DMS53 treated with DMSO at 0.1 percent for 48 hours (cell line): ENCODE results near the gene PDIA6.

ENCODE experiments used
- DNase-seq: peaks from one replicate; lab custom pipeline; 2025; ENCODE audit not compliant: unreplicated experiment; lab: John Stamatoyannopoulos, UW

The PDIA6 gene

DNA sequence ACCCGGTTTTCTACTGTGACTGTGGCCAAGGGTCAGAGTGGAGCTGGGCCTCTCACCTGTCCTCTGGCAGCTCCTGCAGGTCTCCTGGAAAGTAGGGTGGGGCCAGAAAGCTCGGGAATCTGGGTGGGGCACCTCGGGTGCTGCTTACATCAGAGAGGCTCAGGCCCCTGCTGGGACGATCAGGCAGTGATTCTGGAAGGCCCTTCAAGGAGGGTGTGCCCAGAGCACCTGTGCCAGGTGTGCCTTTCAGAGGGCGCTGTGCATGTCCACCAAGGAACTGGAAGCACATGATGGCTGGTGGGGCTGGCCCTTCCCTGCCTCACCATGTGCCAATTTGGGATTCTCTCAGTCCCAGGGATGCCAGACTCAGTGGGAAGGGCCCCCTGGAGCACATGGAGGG is 47.1 kb downstream of the PDIA6 start:
- DNase-seq, result no peak

DNA sequence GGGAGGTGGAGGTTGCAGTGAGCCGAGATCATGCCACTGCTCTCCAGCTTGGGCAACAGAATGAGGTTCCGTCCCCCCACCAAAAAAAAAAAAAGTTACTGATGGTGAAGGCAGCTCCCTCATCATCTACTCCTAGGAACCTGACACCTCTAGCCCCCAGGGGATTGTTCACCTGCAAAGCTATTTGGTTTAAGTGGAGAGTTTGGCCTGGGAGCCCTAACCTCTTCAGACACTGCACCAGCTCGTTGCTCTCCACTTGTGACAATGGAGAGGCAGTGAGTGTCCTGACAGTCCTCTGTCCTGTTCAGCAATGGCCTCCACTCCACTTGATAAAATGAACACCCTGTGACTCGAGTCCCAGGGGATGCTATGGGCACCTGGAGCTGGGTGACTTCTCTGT is 47.7 kb downstream of the PDIA6 start:
- DNase-seq, result no peak

DNA sequence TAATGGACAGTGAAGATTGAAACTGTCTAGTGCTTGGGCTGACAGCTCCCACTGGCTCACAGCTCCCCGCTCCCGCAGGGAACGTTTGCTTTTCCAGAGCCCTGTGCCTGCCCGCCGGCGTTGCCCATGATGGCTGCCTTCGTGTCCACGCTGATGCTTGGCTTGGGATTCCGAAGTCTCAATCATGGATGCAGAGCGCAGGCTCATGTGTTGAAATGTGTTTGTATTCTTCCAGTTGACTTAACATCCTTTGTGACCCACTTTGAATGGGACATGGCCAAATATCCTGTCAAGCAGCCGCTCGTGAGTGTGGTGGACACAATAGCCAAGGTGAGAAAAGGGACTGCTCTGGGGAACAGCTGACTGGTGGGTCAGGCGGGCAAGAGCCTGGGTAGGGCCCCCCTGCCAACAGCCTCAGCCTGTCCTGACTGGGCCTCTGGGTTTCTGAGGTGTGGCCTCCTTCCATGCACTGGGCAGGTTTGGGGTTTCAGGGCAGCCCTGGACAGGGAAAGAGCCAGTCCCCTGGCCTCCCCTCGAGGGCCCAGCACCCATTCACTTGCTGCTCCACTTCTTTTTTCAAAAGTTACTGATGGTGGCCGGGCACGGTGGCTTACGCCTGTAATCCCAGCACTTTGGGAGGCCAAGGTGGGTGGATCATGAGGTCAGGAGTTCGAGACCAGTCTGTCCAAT is 48.3 kb downstream of the PDIA6 start:
- no peak for DNase-seq

DNA sequence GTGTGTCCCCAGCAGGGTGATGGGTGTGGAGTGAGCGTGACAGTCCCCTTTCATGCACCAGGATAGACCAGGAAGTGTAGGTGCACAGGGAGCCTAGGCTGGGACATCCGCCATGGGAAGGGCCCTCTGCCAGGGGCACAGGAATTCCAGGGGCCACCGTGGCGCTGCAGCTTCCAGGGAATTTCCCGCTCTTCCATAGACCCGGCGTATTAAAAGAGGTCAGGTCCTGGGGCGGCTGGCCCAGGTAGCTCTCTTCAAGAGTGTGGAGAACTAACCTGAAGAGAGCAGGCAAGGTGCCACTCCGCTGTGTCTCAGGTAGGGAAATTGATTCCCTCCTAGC is 49.2 kb downstream of the PDIA6 start:
- DNase-seq, result no peak

DNA sequence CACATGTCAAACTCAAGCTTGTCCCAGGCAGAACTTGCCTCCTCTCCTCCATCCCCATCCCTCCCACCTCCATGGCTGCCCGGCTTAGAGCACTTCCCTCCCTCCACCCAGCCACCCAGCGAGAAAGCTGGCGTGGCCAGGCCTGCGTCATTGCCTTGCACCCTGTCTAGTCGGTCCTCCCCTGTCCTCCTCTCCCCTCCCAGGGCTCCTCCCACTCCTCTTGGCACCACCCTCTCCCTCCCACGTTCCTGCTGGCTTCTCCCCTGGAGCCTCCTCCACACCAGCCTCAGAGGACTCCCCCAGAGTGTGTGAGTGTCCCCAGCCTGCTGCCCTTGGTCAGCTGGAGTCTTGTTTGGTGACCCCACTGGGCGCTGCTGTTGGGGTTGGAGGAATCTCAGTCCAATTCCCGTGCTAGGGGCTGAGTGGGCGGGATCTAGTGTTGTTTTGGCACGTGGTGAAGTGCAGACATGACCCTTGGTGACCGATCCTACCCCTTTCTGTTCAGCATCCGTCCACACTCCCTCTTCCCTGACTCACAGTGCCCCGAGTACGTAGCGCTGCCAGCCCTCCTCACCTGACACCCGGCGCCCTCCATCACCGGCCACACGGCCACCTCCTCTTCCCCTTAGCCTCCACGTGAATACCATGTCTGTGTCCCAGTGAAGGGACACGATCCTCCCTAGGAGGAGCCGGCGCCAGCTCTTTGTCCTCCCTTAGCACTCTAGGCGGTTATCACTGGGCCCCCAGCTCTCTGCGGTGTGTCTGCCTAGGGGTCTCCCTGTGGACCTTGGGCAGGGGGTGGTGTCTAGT is 49.7 kb downstream of the PDIA6 start:
- no peak for DNase-seq

DNA sequence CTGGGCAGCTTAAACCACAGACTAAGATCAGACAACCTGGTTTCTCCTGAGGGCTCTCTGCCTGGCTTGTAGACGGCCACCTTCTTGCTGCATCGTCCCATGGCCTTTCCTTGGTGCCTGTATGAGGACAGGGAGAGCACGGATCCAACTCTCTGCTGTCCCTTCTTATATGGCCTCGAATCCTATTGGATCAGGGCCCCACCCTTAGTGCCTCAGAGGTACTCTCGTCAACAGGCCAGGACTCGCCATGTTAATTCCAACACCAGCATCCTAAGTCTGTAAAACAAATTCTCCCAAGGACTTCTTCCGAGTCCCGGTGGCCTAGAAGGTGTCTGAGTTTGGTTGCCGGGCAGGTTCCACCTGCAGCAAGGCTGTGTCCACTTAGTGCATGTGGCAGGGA is 51.0 kb downstream of the PDIA6 start:
- no peak for DNase-seq

DNA sequence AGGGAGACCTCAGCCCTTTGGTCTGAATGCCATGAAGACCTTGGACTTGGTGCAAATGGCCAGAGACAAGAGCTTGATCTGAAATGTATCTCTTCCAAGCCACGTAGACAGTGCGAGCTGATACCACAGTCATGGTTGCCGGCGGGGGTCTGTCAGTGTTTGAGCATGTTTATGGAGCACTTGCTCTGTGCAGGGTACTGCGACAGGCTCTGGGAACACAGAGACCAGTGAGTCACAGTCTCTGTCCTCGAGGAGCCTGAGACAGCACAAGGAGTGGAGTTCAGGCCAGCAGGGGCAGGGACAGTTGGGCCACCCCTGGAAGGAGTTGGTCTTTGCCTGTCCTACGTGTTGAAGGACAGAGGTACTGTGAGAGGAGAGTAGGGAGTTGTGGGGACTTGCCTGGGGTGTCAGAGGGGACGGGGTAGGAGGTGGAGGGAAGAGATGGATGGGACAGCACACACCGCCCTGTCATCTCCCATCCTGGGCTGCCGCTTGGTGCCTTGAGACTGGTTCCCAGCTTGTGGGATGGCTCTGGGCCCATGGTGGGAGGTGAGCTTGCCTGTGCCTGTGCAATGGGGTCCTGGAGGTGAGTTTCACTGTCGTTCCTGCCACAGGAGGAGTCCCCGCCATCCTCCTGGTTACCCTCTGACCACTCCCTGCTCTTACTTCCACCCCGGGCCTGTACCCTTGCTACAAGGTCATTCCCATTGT is 51.6 kb downstream of the PDIA6 start:
- no peak for DNase-seq

DNA sequence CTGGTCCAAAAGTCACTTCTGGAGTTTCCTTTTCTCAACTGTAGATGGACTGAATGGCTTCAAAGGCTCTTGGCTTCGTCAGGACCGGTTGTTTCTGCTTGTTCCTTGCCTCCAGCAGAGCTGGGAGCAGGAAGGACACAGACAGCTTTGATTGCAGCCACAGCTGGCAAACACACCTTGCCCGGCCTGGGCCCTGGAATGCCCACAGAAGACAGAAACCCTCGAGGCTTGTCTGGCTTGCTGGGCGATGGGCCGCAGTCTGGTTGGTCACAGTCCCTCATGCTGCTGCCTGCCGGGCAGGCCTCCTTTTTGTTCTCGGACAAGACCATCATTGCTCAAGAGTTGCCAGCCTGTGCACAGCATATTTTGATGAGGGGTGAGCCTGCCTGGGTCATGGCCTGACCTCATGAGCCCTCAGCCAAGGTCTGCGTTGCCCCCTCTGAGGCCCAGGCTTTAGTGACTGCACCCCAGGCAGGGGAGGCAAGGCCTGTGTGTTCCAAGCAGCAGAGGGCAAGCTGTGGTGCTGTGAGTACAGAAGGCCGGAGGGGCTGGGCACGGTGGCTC is 53.4 kb downstream of the PDIA6 start:
- no peak for DNase-seq

DNA sequence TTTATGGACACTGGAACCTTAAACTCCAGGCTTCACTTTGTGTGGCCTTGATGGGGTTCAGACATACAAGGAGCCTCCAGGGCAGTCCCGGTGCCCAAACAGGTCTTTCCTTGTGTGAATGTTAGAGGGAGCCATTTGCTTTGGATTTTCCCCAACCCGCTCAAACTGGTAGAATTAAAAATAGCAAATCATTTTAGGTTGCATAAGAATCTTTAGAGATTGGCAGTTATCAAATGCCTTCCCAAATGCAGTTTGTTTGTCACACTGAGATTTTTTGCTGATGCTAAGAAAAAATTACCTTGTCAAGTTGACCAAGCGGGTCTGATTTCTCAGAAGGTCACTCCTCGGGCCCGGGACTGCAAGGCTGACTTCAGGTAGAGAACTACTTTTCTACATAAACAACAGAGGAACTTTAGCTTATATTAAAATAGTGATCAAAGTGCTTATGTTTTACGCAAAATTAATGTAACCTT is 54.7 kb downstream of the PDIA6 start:
- no peak for DNase-seq

DNA sequence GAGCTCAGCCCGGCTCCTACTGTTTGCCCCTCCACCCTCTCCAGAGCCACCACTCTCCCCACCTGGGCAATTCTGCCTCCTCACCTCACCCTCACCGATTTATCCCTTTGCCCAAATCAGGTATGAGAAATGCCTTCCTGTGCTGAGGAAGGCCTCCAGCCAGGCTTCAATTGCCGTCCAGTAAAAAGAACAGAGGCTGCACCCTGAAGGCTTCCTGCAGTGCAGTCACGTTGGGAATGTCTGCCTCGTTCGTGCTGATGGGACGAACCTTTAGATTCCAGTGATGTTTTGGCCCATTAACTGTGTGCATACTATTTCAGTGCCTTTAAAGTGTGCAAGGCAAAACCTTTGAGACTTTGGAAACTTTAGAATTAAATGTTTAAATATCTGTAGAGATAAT is 57.0 kb downstream of the PDIA6 start:
- DNase-seq, result no peak

DNA sequence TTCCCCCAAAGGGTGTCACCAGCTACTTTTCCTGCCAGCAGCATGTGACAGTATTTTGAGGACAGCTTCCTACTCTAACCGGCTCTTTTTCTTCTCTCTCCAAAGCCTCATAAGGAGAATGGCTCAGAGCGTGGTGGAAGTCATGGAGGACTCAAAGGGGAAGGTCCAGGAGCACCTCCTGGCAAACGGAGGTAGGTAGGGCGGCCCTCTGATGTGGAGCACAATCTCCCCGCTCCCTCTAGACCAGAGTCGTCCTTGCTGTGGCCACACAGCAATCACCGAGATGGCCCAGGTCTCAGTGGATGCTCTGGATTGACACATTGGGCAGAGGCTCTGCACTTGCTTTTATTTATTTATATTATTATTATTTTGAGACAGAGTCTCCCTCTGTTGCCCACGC is 58.7 kb downstream of the PDIA6 start:
- no peak for DNase-seq

DNA sequence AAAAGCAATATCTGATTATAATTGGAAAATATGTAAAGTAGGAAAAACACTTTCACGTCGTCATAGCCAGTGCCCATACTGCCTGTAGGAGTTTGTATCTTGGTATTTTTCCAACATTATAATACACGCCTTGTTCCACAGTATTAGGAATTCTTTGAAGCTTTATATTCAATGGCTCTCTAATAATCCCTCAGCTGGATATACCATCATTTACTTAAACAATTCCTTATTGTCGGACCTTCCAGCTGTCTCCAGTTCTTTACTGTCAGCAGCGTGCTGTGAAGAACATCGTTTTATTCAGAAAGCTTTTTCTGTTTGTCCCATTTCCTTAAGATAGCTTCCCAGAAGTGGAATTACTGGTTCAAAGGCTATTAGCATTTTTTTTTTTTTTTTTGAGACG is 59.4 kb downstream of the PDIA6 start:
- DNase-seq, result no peak

DNA sequence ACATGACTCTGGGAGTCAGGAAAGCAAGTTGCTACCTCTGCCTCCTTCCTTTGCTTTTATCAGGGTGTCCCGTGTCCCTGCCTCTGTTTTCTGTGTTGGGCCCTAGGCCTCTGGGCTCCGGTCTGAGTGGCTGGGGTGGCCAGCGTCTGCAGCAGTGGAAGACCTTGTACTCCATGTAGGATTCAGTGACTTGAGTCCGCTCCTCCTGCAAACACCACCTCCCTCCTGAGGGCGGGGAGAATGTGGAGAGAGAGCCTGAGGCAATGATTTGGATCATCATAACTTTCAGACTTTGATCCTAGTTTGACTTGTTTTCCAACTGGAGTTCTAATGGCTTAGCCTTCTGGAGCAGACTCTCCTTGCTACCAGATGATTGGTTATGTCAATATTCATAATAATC is 60.3 kb downstream of the PDIA6 start:
- DNase-seq, result no peak

DNA sequence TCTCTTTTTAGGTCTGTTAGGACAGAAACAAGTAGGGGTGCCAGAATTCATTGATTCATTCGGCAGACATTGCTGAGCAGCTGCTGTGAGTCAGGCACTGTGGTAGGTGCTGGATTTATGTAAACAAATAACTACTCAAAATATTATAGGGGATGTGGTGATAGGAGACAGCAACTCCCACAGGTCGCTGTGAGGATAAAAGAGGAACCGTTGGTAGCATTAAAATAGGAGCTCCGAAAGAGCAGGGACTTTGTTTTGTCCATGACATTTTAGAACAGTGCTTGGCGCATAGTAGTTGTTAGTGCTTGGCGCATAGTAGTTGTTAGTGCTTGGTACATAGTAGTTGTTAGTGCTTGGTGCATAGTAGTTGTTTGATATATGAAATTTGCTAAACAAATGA is 62.0 kb downstream of the PDIA6 start:
- no peak for DNase-seq

DNA sequence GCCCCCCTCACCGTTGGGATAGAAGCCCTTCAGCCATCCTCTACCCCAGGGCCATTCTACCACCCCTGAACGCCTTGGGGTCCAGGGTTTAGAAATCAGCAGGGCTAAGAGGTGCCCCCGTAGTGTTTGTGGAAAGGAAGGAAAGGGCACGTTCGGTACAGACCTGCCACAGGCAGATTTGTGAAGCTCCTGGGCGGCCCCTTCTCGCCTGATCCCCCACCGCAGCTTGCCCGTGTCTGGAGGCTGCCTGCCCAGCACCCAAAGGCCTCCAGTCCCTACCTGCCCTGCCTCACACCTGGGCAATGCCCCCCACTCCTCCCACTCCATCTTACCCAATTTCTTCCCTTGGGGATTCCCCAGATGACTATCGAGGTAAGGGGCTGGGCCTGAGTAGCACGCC is 69.9 kb downstream of the PDIA6 start:
- no peak for DNase-seq

DNA sequence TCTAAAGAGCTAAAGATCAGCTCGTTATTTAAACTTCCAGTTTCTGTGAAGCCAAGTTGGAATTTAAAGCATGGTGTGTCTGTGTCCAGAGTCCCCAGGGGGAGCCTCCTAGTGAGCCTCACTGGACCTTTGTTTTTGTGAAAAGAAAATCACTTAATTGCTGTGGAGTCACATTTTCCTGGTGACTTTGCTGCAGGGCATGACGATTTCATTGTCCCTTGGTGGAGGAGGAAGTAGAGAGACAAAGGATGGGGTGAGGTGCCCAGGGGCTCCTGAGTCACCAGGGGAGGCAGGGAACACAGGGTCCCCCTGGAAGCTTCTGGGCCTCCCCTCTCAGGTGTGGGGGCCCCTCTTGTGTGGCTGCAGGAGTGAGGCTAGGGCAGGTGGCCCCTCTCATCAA is 71.4 kb downstream of the PDIA6 start:
- DNase-seq, result no peak

DNA sequence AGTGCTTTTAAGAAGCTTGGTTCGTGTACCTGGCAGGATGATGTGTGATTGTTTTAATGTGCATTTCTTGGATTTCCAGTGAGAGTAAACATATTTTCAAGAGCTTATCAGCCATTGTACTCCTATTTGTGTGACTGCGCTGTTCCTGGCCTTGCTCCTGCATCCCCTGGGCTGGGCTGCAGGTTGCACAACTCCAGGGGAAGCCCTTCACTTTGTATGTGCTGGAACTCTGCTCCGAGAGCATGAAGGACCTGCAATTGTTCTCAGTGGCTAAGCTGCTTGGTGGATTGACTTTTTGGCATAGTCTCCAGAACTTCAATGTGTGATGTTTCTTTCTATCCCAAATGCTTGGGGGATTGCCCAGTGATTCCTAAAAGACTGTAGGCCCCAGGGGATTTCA is 72.4 kb downstream of the PDIA6 start:
- DNase-seq, result no peak

DNA sequence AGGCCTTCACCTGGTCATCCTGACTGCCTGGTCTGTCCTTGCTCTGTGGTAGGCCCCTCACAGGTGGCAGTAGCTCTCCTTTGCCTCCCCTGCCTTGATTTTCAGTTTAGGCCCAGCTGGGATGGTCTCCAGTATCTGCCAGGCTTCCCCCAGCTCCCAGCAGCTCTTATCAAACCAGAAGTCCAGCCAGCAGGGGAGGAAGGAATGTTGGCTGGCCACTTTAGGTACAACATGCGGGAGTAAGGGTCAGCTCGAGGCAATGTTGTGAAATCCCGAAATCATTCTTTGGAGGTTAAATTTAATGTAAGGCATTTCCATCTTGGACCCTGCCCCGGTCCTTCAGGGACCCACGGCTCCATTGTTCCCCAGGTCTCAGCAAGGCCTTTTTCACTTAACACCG is 74.4 kb downstream of the PDIA6 start:
- no peak for DNase-seq

DNA sequence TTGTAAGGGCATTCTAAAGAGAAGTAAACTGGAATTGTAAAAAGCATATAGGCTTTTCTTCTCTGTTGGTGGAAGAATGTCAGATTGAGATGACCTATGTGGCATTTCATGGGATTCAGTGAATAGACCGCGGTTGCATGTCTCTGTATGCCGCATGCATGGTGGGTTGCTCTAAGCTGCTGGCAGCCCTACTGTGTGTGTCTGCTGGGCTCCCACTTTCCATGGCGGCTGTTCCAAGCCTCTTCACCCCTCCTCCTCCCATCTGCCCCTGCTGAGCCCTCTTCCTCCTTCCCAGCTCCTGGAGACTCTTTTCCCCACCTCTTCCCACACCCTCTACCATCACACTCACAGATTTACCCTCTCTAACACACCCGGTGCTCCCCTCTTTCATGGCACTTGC is 78.6 kb downstream of the PDIA6 start:
- no peak for DNase-seq

DNA sequence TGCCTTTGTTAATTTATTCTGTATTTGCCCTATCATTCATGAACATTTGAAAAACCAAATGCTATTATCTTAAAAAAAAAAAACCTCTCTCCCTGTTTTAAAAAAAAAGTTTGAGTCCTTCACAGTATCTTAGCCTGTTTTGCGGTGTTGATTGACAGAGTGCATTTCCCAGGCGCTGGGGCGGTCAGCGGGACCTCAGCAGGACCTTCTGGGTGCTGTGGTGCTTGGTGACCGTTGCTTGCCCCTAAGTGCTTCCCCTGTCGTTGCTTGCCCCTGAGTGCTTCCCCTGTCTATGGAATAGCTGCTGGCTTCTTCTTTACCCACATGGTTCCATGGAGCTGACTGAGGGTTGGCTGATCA is 79.0 kb downstream of the PDIA6 start:
- DNase-seq, result no peak
